Karpas-422 (cell line): ENCODE data around the gene ALDH5A1. TPM values are rescaled to one million over a fixed set of nuclear protein-coding genes. Genes with fewer than 3 reads are reported as not detected.
A peak's percentile ranks its signal among the peaks of the same experiment; 100 is the strongest.

Source experiments
- DNase-seq: peaks from one replicate; pipeline ENCODE4 v3.0.0-alpha.2; 2015
- H2AFZ ChIP-seq: fragments of 200-600 bp; sonication (generic); 2 replicates; pipeline ENCODE4 v1.6.1; 2014; ENCODE audit warnings: antibody characterized with exemption, low read length, mixed read lengths
- H3K27ac ChIP-seq: fragments of 200-600 bp; sonication (generic); 2 replicates; pipeline ENCODE4 v1.5.1; 2014; ENCODE audit warnings: mild to moderate bottlenecking, low read length, moderate library complexity
- H3K27me3 ChIP-seq: fragments of 200-600 bp; sonication (generic); 2 replicates; pipeline ENCODE4 v1.6.1; 2014; ENCODE audit warnings: low read length, mixed read lengths
- H3K36me3 ChIP-seq: fragments of 200-600 bp; sonication (generic); 2 replicates; pipeline ENCODE4 v1.6.1; 2014; ENCODE audit warnings: low read length, mixed read lengths; ENCODE audit not compliant: insufficient read depth
- H3K4me1 ChIP-seq: fragments of 200-600 bp; sonication (generic); 2 replicates; pipeline ENCODE4 v1.6.1; 2014; ENCODE audit warnings: mild to moderate bottlenecking, low read length, mixed read lengths
- H3K4me2 ChIP-seq: fragments of 200-600 bp; sonication (generic); 2 replicates; pipeline ENCODE4 v1.6.1; 2014; ENCODE audit warnings: low read length, low read depth, mild to moderate bottlenecking; ENCODE audit not compliant: poor library complexity, severe bottlenecking
- H3K4me3 ChIP-seq: fragments of 200-600 bp; sonication (generic); 2 replicates; pipeline ENCODE4 v1.5.1; 2014; ENCODE audit warnings: mild to moderate bottlenecking, antibody characterized with exemption, low read length, mixed read lengths
- H3K79me2 ChIP-seq: fragments of 200-600 bp; sonication (generic); 2 replicates; pipeline ENCODE4 v1.6.1; 2014; ENCODE audit warnings: mild to moderate bottlenecking, low read length, mixed read lengths
- H3K9ac ChIP-seq: fragments of 200-600 bp; sonication (generic); 2 replicates; pipeline ENCODE4 v1.6.0; 2014; ENCODE audit warnings: low read length
- H3K9me2 ChIP-seq: fragments of 200-600 bp; sonication (generic), shearing (Covaris generic); replicated peaks from 2 replicates; pipeline ENCODE4 v1.6.0; 2014; ENCODE audit warnings: mild to moderate bottlenecking, low read length, moderate library complexity; ENCODE audit not compliant: insufficient read depth
- H3K9me3 ChIP-seq: fragments of 300-700, 200-600 bp; sonication (generic); 2 replicates; pipeline ENCODE4 v1.6.1; 2014; ENCODE audit warnings: low read length, mixed read lengths
- H4K20me1 ChIP-seq: fragments of 200-600 bp; sonication (generic); 2 replicates; pipeline ENCODE4 v1.6.1; 2014; ENCODE audit warnings: mild to moderate bottlenecking, antibody characterized with exemption, low read length, low read depth; ENCODE audit not compliant: insufficient read depth
- total RNA-seq: library from RNA; depleted of rRNA; stranded (reverse); fragments of >200 nt; shearing (Covaris generic); gene quantifications from 2 replicates; pipeline ENCODE4 v1.2.3, GENCODE V29; 2014; ENCODE audit warnings: low replicate concordance

The ALDH5A1 gene
- total RNA-seq, 1 experiment from 2014 or later: 33.1 TPM

- H3K4me1 ChIP-seq: peaks cover 60% of the 10 kb centered on the region
- H3K36me3 ChIP-seq: no peaks in the 10 kb centered on the region
- peak overlapping the region; percentile 34; the same call in 1 of the 2 replicates for H3K9ac ChIP-seq
- no peaks in the 10 kb centered on the region for H3K79me2 ChIP-seq
- H3K4me3 ChIP-seq: no peak overlapping the region
- H3K9me3 ChIP-seq: no peaks in the 10 kb centered on the region
- peak overlapping the region; percentile 37 for H3K4me2 ChIP-seq
- no peaks in the 10 kb centered on the region for H3K9me2 ChIP-seq
- no peaks in the 10 kb centered on the region for H3K27me3 ChIP-seq
- DNase-seq: peak; percentile 81
- H4K20me1 ChIP-seq: no peaks in the 10 kb centered on the region
- peak overlapping the region; percentile 68 for H3K27ac ChIP-seq
- peak overlapping the region; percentile 74; the same call in 1 of the 2 replicates for H2AFZ ChIP-seq
Observed at GRCh38 chr6:24522228-24523176, 27.7 kb downstream of the ALDH5A1 start.

GRCh38 chr6:24524329-24524728, 29.6 kb downstream of the ALDH5A1 start:
- Histone ChIP-seq H2AFZ (no peak overlapping the region), H3K4me3 (no peak overlapping the region), H3K9me3 (no peaks in the 10 kb centered on the region), H4K20me1 (no peaks in the 10 kb centered on the region), H3K9me2 (no peaks in the 10 kb centered on the region), H3K27me3 (no peaks in the 10 kb centered on the region), H3K27ac (no peak overlapping the region), H3K79me2 (no peaks in the 10 kb centered on the region), H3K4me2 (no peak overlapping the region), H3K4me1 (peaks cover 51% of the 10 kb centered on the region), H3K9ac (no peak overlapping the region), H3K36me3 (no peaks in the 10 kb centered on the region)
- DNase-seq: no peak

GRCh38 chr6:24524805-24525204, 30.0 kb downstream of the ALDH5A1 start:
- no peaks in the 10 kb centered on the region for H4K20me1 ChIP-seq
- H3K9me2 ChIP-seq: no peaks in the 10 kb centered on the region
- H3K36me3 ChIP-seq: no peaks in the 10 kb centered on the region
- H3K9ac ChIP-seq: no peak overlapping the region
- no peak overlapping the region for H3K4me3 ChIP-seq
- peak; percentile 77 for DNase-seq
- no peaks in the 10 kb centered on the region for H3K9me3 ChIP-seq
- 0 out of 2 replicates have a peak overlapping the region, but pooled peaks have one; percentile 17 for H3K27ac ChIP-seq
- no peaks in the 10 kb centered on the region for H3K79me2 ChIP-seq
- H3K4me2 ChIP-seq: peak overlapping the region; percentile 14
- H3K4me1 ChIP-seq: peaks cover 51% of the 10 kb centered on the region
- no peak overlapping the region for H2AFZ ChIP-seq
- H3K27me3 ChIP-seq: no peaks in the 10 kb centered on the region

GRCh38 chr6:24529985-24530384, 35.2 kb downstream of the ALDH5A1 start:
- Histone ChIP-seq H3K27ac (no peak overlapping the region), H3K4me3 (no peak overlapping the region), H3K27me3 (no peaks in the 10 kb centered on the region), H3K9me2 (no peaks in the 10 kb centered on the region), H3K79me2 (no peaks in the 10 kb centered on the region), H3K9ac (no peak overlapping the region), H4K20me1 (no peaks in the 10 kb centered on the region), H2AFZ (no peak overlapping the region), H3K4me2 (no peak overlapping the region), H3K4me1 (peaks cover 16% of the 10 kb centered on the region), H3K36me3 (no peaks in the 10 kb centered on the region), H3K9me3 (no peaks in the 10 kb centered on the region)
- DNase-seq: no peak

- Histone ChIP-seq H4K20me1 (no peaks in the 10 kb centered on the region), H3K4me1 (no peaks in the 10 kb centered on the region)
- DNase-seq: no peak
Observed at GRCh38 chr6:24534329-24534728, 39.6 kb downstream of the ALDH5A1 start.

GRCh38 chr6:24535210-24535609, 40.4 kb downstream of the ALDH5A1 start:
- Histone ChIP-seq H4K20me1 (no peaks in the 10 kb centered on the region), H3K9ac (no peak overlapping the region), H3K4me3 (no peak overlapping the region), H3K36me3 (no peaks in the 10 kb centered on the region), H3K4me2 (no peak overlapping the region), H3K4me1 (no peaks in the 10 kb centered on the region), H3K27me3 (no peaks in the 10 kb centered on the region), H2AFZ (no peak overlapping the region), H3K9me2 (no peaks in the 10 kb centered on the region), H3K79me2 (no peaks in the 10 kb centered on the region), H3K27ac (no peak overlapping the region), H3K9me3 (no peaks in the 10 kb centered on the region)
- DNase-seq: no peak

More at GRCh38 chr6:24534329-24534728, 39.6 kb downstream of the ALDH5A1 start:
- H3K4me3 ChIP-seq: no peak overlapping the region
- no peak overlapping the region for H3K9ac ChIP-seq
- H3K36me3 ChIP-seq: no peaks in the 10 kb centered on the region
- H2AFZ ChIP-seq: no peak overlapping the region
- H3K9me2 ChIP-seq: no peaks in the 10 kb centered on the region
- no peaks in the 10 kb centered on the region for H3K27me3 ChIP-seq
- no peaks in the 10 kb centered on the region for H3K79me2 ChIP-seq
- H3K27ac ChIP-seq: no peak overlapping the region
- H3K9me3 ChIP-seq: no peaks in the 10 kb centered on the region
- no peak overlapping the region for H3K4me2 ChIP-seq

- H3K79me2 ChIP-seq: no peaks in the 10 kb centered on the region
- no peak overlapping the region for H3K27ac ChIP-seq
- H3K9ac ChIP-seq: no peak overlapping the region
- H3K9me3 ChIP-seq: no peaks in the 10 kb centered on the region
- DNase-seq: no peak
- no peaks in the 10 kb centered on the region for H4K20me1 ChIP-seq
- H3K36me3 ChIP-seq: no peaks in the 10 kb centered on the region
- H3K4me2 ChIP-seq: no peak overlapping the region
- no peak overlapping the region for H3K4me3 ChIP-seq
- H3K4me1 ChIP-seq: no peaks in the 10 kb centered on the region
- no peaks in the 10 kb centered on the region for H3K27me3 ChIP-seq
- H2AFZ ChIP-seq: no peak overlapping the region
- no peaks in the 10 kb centered on the region for H3K9me2 ChIP-seq
Observed at GRCh38 chr6:24536466-24536865, 41.7 kb downstream of the ALDH5A1 start.

GRCh38 chr6:24537082-24537699, 42.4 kb downstream of the ALDH5A1 start:
- H2AFZ ChIP-seq: no peak overlapping the region
- H3K9me3 ChIP-seq: no peaks in the 10 kb centered on the region
- no peak for DNase-seq
- H3K9ac ChIP-seq: no peak overlapping the region
- no peaks in the 10 kb centered on the region for H3K9me2 ChIP-seq
- H3K4me3 ChIP-seq: no peak overlapping the region
- H3K4me1 ChIP-seq: no peaks in the 10 kb centered on the region
- no peaks in the 10 kb centered on the region for H4K20me1 ChIP-seq
- H3K79me2 ChIP-seq: no peaks in the 10 kb centered on the region
- no peak overlapping the region for H3K4me2 ChIP-seq
- no peaks in the 10 kb centered on the region for H3K36me3 ChIP-seq
- no peak overlapping the region for H3K27ac ChIP-seq
- no peaks in the 10 kb centered on the region for H3K27me3 ChIP-seq
